ENCODE data around the gene CAMTA1.

CAMTA1 gene

GRCh38 chr1:7745783-7746182 is 960.5 kb downstream of the CAMTA1 start:
- no peak for DNase-seq

- DNase-seq: no peak
Observed at GRCh38 chr1:7747605-7748004, 962.4 kb downstream of the CAMTA1 start.

GRCh38 chr1:7749126-7749525 is 963.9 kb downstream of the CAMTA1 start:
- DNase-seq: no peak

- DNase-seq: no peak
Observed at GRCh38 chr1:7751174-7751573, 965.9 kb downstream of the CAMTA1 start.

- DNase-seq: peak; percentile 68
Observed at GRCh38 chr1:7752512-7753417, 967.5 kb downstream of the CAMTA1 start.

GRCh38 chr1:7753641-7754040 is 968.4 kb downstream of the CAMTA1 start:
- no peak for DNase-seq

- no peak for DNase-seq
Observed at GRCh38 chr1:7754234-7754633, 969.0 kb downstream of the CAMTA1 start.

- no peak for DNase-seq
Observed at GRCh38 chr1:7755448-7755847, 970.2 kb downstream of the CAMTA1 start.

- no peak for DNase-seq
Observed at GRCh38 chr1:7760245-7760644, 975.0 kb downstream of the CAMTA1 start.

- DNase-seq: no peak
Observed at GRCh38 chr1:7761103-7761502, 975.8 kb downstream of the CAMTA1 start.

GRCh38 chr1:7767176-7767575 is 981.9 kb downstream of the CAMTA1 start:
- DNase-seq: no peak

- no peak for DNase-seq
Observed at GRCh38 chr1:7768583-7768982, 983.3 kb downstream of the CAMTA1 start.

GRCh38 chr1:7769673-7770412 is 984.6 kb downstream of the CAMTA1 start:
- DNase-seq: no peak

- no peak for DNase-seq
Observed at GRCh38 chr1:7770669-7770996, 985.4 kb downstream of the CAMTA1 start.

GRCh38 chr1:7770997-7771822 is 986.0 kb downstream of the CAMTA1 start, which contains the start of gene VAMP3:
Gene VAMP3 (plus strand): TSS chr1:7771296. CDS start chr1:7771384, 88 bp downstream.
- DNase-seq: peak; percentile 96

- no peak for DNase-seq
Observed at GRCh38 chr1:7771823-7772299, 986.6 kb downstream of the CAMTA1 start.

- no peak for DNase-seq
Observed at GRCh38 chr1:7777591-7777990, 992.3 kb downstream of the CAMTA1 start.

GRCh38 chr1:7778133-7778628 is 992.9 kb downstream of the CAMTA1 start:
- no peak for DNase-seq

- DNase-seq: no peak
Observed at GRCh38 chr1:7780976-7781375, 995.7 kb downstream of the CAMTA1 start.

GRCh38 chr1:7781501-7781900 is 996.2 kb downstream of the CAMTA1 start:
- DNase-seq: no peak

GRCh38 chr1:7781923-7782495 is 996.8 kb downstream of the CAMTA1 start:
- no peak for DNase-seq

GRCh38 chr1:7783178-7783711 is 998.0 kb downstream of the CAMTA1 start:
- DNase-seq: no peak

All from activated CD8-positive, alpha-beta memory T cell treated with anti-CD3 and anti-CD28 coated beads for 24 hours (primary cell).